AG08395 (cell line): ENCODE results near the gene CLPTM1L.
"Not testable (repeated sequence)": the region's sequence is repeated elsewhere in the genome, so short reads cannot be mapped to it uniquely, and the experiment has no call there.

Experiments
- DNase-seq: peaks from one replicate; pipeline ENCODE4 v3.0.0; 2012; ENCODE audit warnings: mixed read lengths, low spot score

Gene CLPTM1L

GRCh38 chr5:1360367-1360766 is 15.5 kb upstream of the CLPTM1L start:
- DNase-seq = not testable (repeated sequence)

GRCh38 chr5:1359713-1360112 is 14.8 kb upstream of the CLPTM1L start:
- DNase-seq = no peak

GRCh38 chr5:1359031-1359645 is 14.2 kb upstream of the CLPTM1L start:
- no peak for DNase-seq

GRCh38 chr5:1358726-1359025 is 13.8 kb upstream of the CLPTM1L start:
- DNase-seq = no peak

- DNase-seq = no peak
Observed at GRCh38 chr5:1357946-1358725, 13.2 kb upstream of the CLPTM1L start.

GRCh38 chr5:1356873-1357787 is 12.2 kb upstream of the CLPTM1L start:
- no peak for DNase-seq

- DNase-seq = no peak
Observed at GRCh38 chr5:1354576-1354975, 9.7 kb upstream of the CLPTM1L start.

GRCh38 chr5:1352231-1353219 is 7.6 kb upstream of the CLPTM1L start:
- DNase-seq = no peak

- no peak for DNase-seq
Observed at GRCh38 chr5:1351156-1351555, 6.3 kb upstream of the CLPTM1L start.

- DNase-seq = no peak
Observed at GRCh38 chr5:1349246-1349645, 4.3 kb upstream of the CLPTM1L start.

GRCh38 chr5:1348986-1349245 is 4.0 kb upstream of the CLPTM1L start:
- no peak for DNase-seq

- no peak for DNase-seq
Observed at GRCh38 chr5:1347571-1347970, 2.7 kb upstream of the CLPTM1L start.

GRCh38 chr5:1346627-1347440 is 1.9 kb upstream of the CLPTM1L start:
- DNase-seq = no peak

GRCh38 chr5:1345876-1346626 is 1.2 kb upstream of the CLPTM1L start:
- DNase-seq = no peak

- DNase-seq = peak; percentile 37
Observed at GRCh38 chr5:1343931-1344901, 683 bp downstream of the CLPTM1L start.

GRCh38 chr5:1343315-1343751 is 1.6 kb downstream of the CLPTM1L start:
- no peak for DNase-seq

GRCh38 chr5:1342711-1343110 is 2.2 kb downstream of the CLPTM1L start:
- DNase-seq = not testable (repeated sequence)

- no peak for DNase-seq
Observed at GRCh38 chr5:1342268-1342667, 2.6 kb downstream of the CLPTM1L start.

- DNase-seq = no peak
Observed at GRCh38 chr5:1341863-1342262, 3.0 kb downstream of the CLPTM1L start.
